Suprapubic skin (tissue), 4 donors: ENCODE data around the gene ADAMTS2. TPM values are rescaled to one million over a fixed set of nuclear protein-coding genes. Genes with fewer than 3 reads are reported as not detected.

Source experiments
- DNase-seq, 2 donors: peaks; one replicate each; pipeline ENCODE4 v3.0.0-alpha.2; 2019; ENCODE audit warnings: low spot score in 2 of 2
- H3K27ac ChIP-seq: fragments of 200-600 bp; sonication (generic); one replicate; pipeline ENCODE4 v1.5.1; 2019
- H3K27me3 ChIP-seq: fragments of 200-600 bp; sonication (generic); one replicate; pipeline ENCODE4 v1.5.1; 2019
- H3K36me3 ChIP-seq: fragments of 200-600 bp; sonication (generic); one replicate; pipeline ENCODE4 v1.5.1; 2019
- H3K4me1 ChIP-seq: fragments of 200-600 bp; sonication (generic); one replicate; pipeline ENCODE4 v1.5.1; 2019
- H3K4me3 ChIP-seq: fragments of 200-600 bp; sonication (generic); one replicate; pipeline ENCODE4 v1.5.1; 2019; ENCODE audit warnings: mild to moderate bottlenecking
- H3K9me3 ChIP-seq: fragments of 200-600 bp; sonication (generic); one replicate; pipeline ENCODE4 v1.5.1; 2019
- CTCF ChIP-seq, 2 donors: fragments of 200-600 bp in 1 of 2; fragments of 450-650 bp in 1 of 2; sonication (generic) in 1 of 2; IDR thresholded peaks; one replicate each; pipeline ENCODE4 v1.5.1; 2016 to 2019; ENCODE audit warnings: antibody characterized with exemption in 2 of 2, mild to moderate bottlenecking in 1 of 2, moderate library complexity in 1 of 2
- EP300 ChIP-seq: sonication (generic); formaldehyde crosslinking; IDR thresholded peaks from one replicate; pipeline ENCODE4 v1.6.1; 2017; ENCODE audit warnings: antibody characterized with exemption
- POLR2A ChIP-seq, 2 donors: fragments of 450-650 bp; IDR thresholded peaks; one replicate each; pipeline ENCODE4 v1.6.1; 2017; ENCODE audit warnings: antibody characterized with exemption in 2 of 2, mild to moderate bottlenecking in 2 of 2, moderate library complexity in 2 of 2
- POLR2AphosphoS5 ChIP-seq, 3 donors: sonication (generic); formaldehyde crosslinking; IDR thresholded peaks; one replicate each; pipeline ENCODE4 v1.6.1; 2017; ENCODE audit warnings: antibody characterized with exemption in 3 of 3
- WGBS: methylation state at CpG from one replicate; pipeline ENCODE4 v1.1.5; 2018; 5-methylcytosine and 5-hydroxymethylcytosine counted together
- total RNA-seq, 4 donors: library from RNA; depleted of rRNA; stranded (reverse); fragments of >200 nt; gene quantifications; one replicate each; pipeline ENCODE4 v1.1.0, GENCODE V29; 2016

The ADAMTS2 gene
- total RNA-seq, 4 donors from 2014 or later: 3.1 to 5.5 (median 4.3) TPM

GRCh38 chr5:179207470-179207869 is 137.8 kb downstream of the ADAMTS2 start:
- H3K36me3 ChIP-seq: no peaks in the 10 kb centered on the region
- no peak for TF ChIP-seq POLR2AphosphoS5 (IDR thresholded peaks at IDR 0.05)
- no peak for TF ChIP-seq EP300
- TF ChIP-seq CTCF (IDR thresholded peaks at IDR 0.05): no peak
- no peak for TF ChIP-seq POLR2A (IDR thresholded peaks at IDR 0.05)
- H3K27ac ChIP-seq: no peak overlapping the region
- no peaks in the 10 kb centered on the region for H3K4me1 ChIP-seq
- WGBS: 80% methylated on average over 2 of the region's 20 CpGs
- H3K4me3 ChIP-seq: no peak overlapping the region
- peaks cover 4% of the 10 kb centered on the region for H3K27me3 ChIP-seq
- no peaks in the 10 kb centered on the region for H3K9me3 ChIP-seq
- DNase-seq: no peak

GRCh38 chr5:179206366-179206765 is 138.9 kb downstream of the ADAMTS2 start:
- no peak for DNase-seq
- 90% methylated on average over 7 of the region's 8 CpGs for WGBS
- Histone ChIP-seq H3K27ac (no peak overlapping the region), H3K36me3 (no peaks in the 10 kb centered on the region), H3K4me3 (no peak overlapping the region), H3K4me1 (no peaks in the 10 kb centered on the region), H3K27me3 (peaks cover 4% of the 10 kb centered on the region), H3K9me3 (no peaks in the 10 kb centered on the region)
- no peak for TF ChIP-seq CTCF (IDR thresholded peaks at IDR 0.05)
- TF ChIP-seq POLR2A (IDR thresholded peaks at IDR 0.05): no peak
- TF ChIP-seq EP300: no peak
- TF ChIP-seq POLR2AphosphoS5 (IDR thresholded peaks at IDR 0.05): no peak

DNA sequence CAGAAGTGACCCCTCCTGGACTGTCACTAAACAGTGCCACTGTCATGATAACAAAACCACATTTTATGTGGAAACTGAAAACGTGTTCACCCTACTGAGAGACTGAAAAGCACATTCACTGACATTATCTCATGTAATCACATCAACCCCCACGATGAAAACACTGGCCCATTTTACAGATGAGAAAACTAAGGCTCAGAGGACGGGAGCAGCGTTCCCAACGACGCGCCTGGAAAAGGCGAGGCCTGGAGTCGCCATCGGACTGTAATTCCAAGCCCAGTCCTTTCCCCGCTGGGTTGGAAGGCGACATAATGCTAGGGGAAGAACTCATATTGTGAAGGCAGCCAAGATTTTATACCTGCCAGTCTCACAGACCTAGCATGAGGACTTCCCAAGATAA is 140.0 kb downstream of the ADAMTS2 start:
- TF ChIP-seq CTCF (IDR thresholded peaks at IDR 0.05): no peak
- no peak for TF ChIP-seq EP300
- no peak for TF ChIP-seq POLR2A (IDR thresholded peaks at IDR 0.05)
- TF ChIP-seq POLR2AphosphoS5 (IDR thresholded peaks at IDR 0.05): no peak
- Histone ChIP-seq H3K36me3 (no peaks in the 10 kb centered on the region), H3K27me3 (peaks cover 4% of the 10 kb centered on the region), H3K9me3 (no peaks in the 10 kb centered on the region), H3K4me1 (no peaks in the 10 kb centered on the region), H3K4me3 (no peak overlapping the region), H3K27ac (no peak overlapping the region)
- WGBS: 75% methylated on average over 12 of the region's 12 CpGs
- DNase-seq: no peak

DNA sequence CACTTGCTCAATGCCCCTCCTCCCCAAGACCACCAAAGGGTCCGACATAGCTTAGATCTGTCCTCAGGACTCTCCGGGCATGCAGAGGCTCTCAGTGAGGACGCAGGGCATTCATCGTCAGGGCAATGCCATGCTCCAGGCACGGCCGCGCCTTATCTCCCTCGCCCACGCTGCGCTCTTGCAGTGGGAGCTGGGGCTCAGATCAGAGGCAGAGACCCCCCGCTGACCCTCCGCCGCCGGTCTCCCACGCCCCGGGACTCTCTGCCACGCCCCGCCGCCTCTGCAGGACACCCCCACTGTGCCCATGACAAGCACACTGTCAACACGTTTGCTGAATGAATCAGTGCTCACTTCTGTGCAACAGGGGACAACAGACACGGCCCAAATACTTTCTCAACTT is 140.7 kb downstream of the ADAMTS2 start:
- Histone ChIP-seq H3K9me3 (no peaks in the 10 kb centered on the region), H3K27ac (no peak overlapping the region), H3K27me3 (peaks cover 4% of the 10 kb centered on the region), H3K36me3 (no peaks in the 10 kb centered on the region), H3K4me3 (no peak overlapping the region), H3K4me1 (no peaks in the 10 kb centered on the region)
- TF ChIP-seq EP300: no peak
- no peak for TF ChIP-seq CTCF (IDR thresholded peaks at IDR 0.05)
- no peak for TF ChIP-seq POLR2A (IDR thresholded peaks at IDR 0.05)
- WGBS: 89% methylated on average over 21 of the region's 21 CpGs
- DNase-seq: no peak

- no peak overlapping the region for H3K4me3 ChIP-seq
- DNase-seq: no peak
- H3K27ac ChIP-seq: no peak overlapping the region
- no peaks in the 10 kb centered on the region for H3K36me3 ChIP-seq
- H3K27me3 ChIP-seq: peaks cover 4% of the 10 kb centered on the region
- H3K9me3 ChIP-seq: no peaks in the 10 kb centered on the region
- TF ChIP-seq POLR2A (IDR thresholded peaks at IDR 0.05): no peak
- TF ChIP-seq CTCF (IDR thresholded peaks at IDR 0.05): no peak
- no peak for TF ChIP-seq POLR2AphosphoS5 (IDR thresholded peaks at IDR 0.05)
- no peak for TF ChIP-seq EP300
- no peaks in the 10 kb centered on the region for H3K4me1 ChIP-seq
- WGBS: 88% methylated on average over 5 of the region's 9 CpGs
These were observed 142.0 kb downstream of the ADAMTS2 start for GRCh38 chr5:179203248-179203647.
